Mononuclear cell (primary cell): Measurements from ENCODE around the gene PRR20E. TPM values are rescaled to one million over a fixed set of nuclear protein-coding genes. Genes with fewer than 3 reads are reported as not detected.
"Not testable (repeated sequence)": the region's sequence is repeated elsewhere in the genome, so short reads cannot be mapped to it uniquely, and the experiment has no call there.

ENCODE experiments used
- H3K27me3 ChIP-seq: 2 replicates; pipeline ENCODE4 v1.6.0; 2011; ENCODE audit warnings: low read length, control low read depth; ENCODE audit not compliant: insufficient read depth
- H3K4me1 ChIP-seq: 2 replicates; pipeline ENCODE4 v1.5.1; 2011; ENCODE audit warnings: mild to moderate bottlenecking, low read length, control low read depth; ENCODE audit not compliant: insufficient read depth
- H3K4me3 ChIP-seq: 2 replicates; pipeline ENCODE4 v1.5.1; 2011; ENCODE audit warnings: mild to moderate bottlenecking, low read length, moderate library complexity
- H3K9me3 ChIP-seq: 2 replicates; pipeline ENCODE4 v1.5.1; 2011; ENCODE audit warnings: low read depth, mild to moderate bottlenecking, control low read depth, low read length
- total RNA-seq: library from RNA; depleted of rRNA; stranded (reverse); fragments of >200 nt; gene quantifications from one replicate; pipeline ENCODE4 v1.2.3, GENCODE V29; 2012

Gene PRR20E
- not detected for total RNA-seq

DNA sequence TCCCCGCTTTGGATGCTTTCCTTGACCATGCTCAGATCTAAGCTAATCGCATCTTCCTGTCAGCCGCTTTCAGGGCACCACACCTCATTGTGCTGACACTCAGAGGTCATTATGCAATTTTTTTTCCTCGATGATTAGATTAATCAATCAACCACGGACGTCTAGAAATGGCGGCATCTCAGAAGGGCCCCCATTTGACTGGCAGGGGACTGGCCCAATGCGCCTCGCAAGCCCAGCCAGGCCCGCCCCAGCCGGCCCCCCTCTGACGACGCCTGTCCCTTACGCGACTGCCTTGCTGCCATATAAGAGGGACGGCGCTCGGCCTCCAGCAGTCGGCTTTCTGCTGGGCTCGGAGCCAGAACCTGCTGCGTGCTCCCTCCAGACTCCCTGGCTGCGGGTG, at the start of gene PRR20E:
PRR20E (plus strand) TSS at position 301 of the 400 bp plus-strand sequence. CDS start 387 bp downstream, outside the sequence.
- not testable (repeated sequence) for H3K9me3 ChIP-seq, H3K4me3 ChIP-seq, H3K4me1 ChIP-seq, H3K27me3 ChIP-seq

- Histone ChIP-seq H3K27me3 (no peaks in the 10 kb centered on the region), H3K9me3 (no peaks in the 10 kb centered on the region), H3K4me1 (no peaks in the 10 kb centered on the region), H3K4me3 (no peak overlapping the region)
These were observed 43.3 kb upstream of the PRR20E start for GRCh38 chr13:57123681-57124080.

DNA sequence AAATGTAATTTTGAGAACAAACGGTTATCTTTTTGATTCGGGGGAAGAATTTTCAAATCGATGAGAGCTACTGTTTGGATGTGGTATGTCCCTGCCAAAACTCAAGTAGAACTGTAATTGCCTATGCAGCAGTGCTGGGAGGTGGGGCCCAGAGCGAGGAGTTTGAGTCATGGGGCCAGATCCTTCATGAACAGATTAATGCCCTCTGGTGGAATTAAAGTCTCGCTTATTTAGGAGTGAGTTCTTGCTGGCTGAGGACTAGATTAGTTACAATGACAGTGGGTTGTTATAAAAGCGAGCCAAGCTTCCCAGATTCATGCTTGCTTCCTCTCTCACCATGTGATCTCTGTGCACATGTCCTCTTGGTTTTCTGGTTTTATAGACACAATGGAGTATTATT, 38.1 kb upstream of the PRR20E start:
- Histone ChIP-seq H3K27me3 (no peaks in the 10 kb centered on the region), H3K4me3 (no peak overlapping the region), H3K9me3 (peaks cover 8% of the 10 kb centered on the region), H3K4me1 (no peaks in the 10 kb centered on the region)

DNA sequence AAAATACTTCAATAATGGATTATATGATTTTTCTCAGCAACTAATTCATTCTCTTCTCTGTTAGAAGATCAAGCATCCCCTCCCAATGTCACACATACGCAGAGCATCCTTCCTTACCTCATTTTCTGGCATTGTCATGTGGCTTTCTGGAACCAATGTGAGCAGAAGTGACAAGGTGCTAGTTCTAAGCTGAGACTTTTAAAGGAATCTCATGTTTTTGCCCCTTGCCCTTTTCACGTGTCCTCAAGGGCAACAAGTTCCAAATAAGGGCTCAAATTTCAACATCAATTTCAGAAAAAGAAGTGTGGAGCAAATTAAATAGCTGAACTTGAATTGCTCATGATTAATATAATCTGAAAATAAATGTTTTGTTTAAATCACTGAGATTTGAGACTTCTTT, 30.9 kb upstream of the PRR20E start:
- Histone ChIP-seq H3K4me1 (no peaks in the 10 kb centered on the region), H3K9me3 (peaks cover 13% of the 10 kb centered on the region), H3K27me3 (no peaks in the 10 kb centered on the region), H3K4me3 (no peak overlapping the region)

DNA sequence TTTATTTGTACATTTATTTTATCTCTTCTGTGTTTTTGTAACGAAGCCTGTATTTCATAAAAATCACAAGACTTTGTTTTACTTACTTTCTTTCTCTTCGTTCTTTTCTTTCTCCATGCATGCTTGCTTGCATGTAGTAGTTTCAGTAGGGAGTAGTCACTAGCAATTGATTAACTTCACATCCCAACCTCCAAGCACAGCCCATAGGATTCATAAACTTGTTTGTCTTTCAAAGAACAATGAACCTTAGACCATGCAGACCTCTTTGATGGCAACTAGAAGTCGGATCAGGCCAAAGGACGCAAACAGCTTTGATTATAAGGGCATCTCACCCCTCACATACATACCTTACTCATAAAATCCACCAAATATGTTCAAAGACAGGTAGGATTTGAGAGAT, 29.4 kb upstream of the PRR20E start:
- Histone ChIP-seq H3K27me3 (no peaks in the 10 kb centered on the region), H3K4me1 (no peaks in the 10 kb centered on the region), H3K9me3 (peaks cover 7% of the 10 kb centered on the region), H3K4me3 (no peak overlapping the region)

DNA sequence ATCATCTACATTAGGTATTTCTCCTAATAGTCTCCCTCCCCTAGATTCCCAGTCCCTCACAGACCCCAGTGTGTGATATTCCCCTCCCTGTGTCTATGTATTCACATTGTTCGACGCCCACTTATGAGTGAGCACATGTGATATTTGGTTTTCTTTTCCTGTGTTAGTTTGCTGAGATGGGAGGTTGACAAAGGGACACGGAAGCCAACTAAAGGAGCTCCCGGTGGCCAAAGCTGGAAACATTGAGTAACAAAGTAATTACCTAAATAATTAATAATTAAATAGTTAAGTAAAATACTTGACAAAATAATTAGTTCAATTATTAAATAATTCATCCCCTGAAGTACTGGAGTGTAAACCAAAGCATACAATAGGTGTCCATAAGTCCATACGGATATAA, 28.0 kb upstream of the PRR20E start:
- Histone ChIP-seq H3K4me1 (no peaks in the 10 kb centered on the region), H3K9me3 (peaks cover 7% of the 10 kb centered on the region), H3K4me3 (no peak overlapping the region), H3K27me3 (no peaks in the 10 kb centered on the region)

- not testable (repeated sequence) for H3K9me3 ChIP-seq, H3K4me3 ChIP-seq, H3K27me3 ChIP-seq, H3K4me1 ChIP-seq
These were observed 27.2 kb upstream of the PRR20E start for GRCh38 chr13:57139781-57140180.

- H3K4me1 ChIP-seq, H3K9me3 ChIP-seq, H3K4me3 ChIP-seq, H3K27me3 ChIP-seq: not testable (repeated sequence)
These were observed 26.6 kb upstream of the PRR20E start, which contains the start of gene PRR20A for GRCh38 chr13:57140235-57140968. Gene PRR20A (plus strand): TSS chr13:57140918. CDS start chr13:57141305, 387 bp downstream.

DNA sequence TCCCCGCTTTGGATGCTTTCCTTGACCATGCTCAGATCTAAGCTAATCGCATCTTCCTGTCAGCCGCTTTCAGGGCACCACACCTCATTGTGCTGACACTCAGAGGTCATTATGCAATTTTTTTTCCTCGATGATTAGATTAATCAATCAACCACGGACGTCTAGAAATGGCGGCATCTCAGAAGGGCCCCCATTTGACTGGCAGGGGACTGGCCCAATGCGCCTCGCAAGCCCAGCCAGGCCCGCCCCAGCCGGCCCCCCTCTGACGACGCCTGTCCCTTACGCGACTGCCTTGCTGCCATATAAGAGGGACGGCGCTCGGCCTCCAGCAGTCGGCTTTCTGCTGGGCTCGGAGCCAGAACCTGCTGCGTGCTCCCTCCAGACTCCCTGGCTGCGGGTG, 19.8 kb upstream of the PRR20E start, which contains the start of gene PRR20B:
PRR20B (plus strand) TSS at position 301 of the 400 bp plus-strand sequence. CDS start 387 bp downstream, outside the sequence.
- not testable (repeated sequence) for H3K4me1 ChIP-seq, H3K9me3 ChIP-seq, H3K27me3 ChIP-seq, H3K4me3 ChIP-seq

DNA sequence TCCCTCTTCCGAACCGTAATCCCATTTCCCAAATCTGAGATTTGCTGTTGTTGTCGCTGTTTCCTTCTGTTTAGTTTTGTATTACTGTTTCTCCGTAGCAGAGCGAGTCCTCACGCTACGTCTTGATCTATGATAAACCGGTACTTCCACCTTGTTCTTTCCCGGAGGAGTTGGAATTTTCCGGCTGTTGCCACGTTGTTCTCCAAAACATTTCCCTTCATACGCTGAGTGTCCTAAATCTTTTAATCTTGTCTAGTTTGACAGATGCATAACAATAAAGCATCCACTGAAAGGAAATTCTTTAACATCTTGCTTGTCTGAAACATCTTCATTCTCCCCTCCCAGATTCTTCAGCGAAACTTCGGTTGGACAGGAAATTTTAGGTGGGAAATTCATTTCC, 18.9 kb upstream of the PRR20E start:
- not testable (repeated sequence) for H3K4me3 ChIP-seq, H3K4me1 ChIP-seq, H3K27me3 ChIP-seq, H3K9me3 ChIP-seq

- H3K4me1 ChIP-seq, H3K9me3 ChIP-seq, H3K27me3 ChIP-seq, H3K4me3 ChIP-seq: not testable (repeated sequence)
These were observed 13.2 kb upstream of the PRR20E start, which contains the start of gene PRR20C for GRCh38 chr13:57153761-57154160. Gene PRR20C (plus strand): TSS chr13:57154061. CDS start chr13:57154448, 387 bp downstream.

DNA sequence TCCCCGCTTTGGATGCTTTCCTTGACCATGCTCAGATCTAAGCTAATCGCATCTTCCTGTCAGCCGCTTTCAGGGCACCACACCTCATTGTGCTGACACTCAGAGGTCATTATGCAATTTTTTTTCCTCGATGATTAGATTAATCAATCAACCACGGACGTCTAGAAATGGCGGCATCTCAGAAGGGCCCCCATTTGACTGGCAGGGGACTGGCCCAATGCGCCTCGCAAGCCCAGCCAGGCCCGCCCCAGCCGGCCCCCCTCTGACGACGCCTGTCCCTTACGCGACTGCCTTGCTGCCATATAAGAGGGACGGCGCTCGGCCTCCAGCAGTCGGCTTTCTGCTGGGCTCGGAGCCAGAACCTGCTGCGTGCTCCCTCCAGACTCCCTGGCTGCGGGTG, 6.7 kb upstream of the PRR20E start, which contains the start of gene PRR20D:
PRR20D (plus strand) TSS at position 301 of the 400 bp plus-strand sequence. CDS start 387 bp downstream, outside the sequence.
- H3K27me3 ChIP-seq, H3K9me3 ChIP-seq, H3K4me1 ChIP-seq, H3K4me3 ChIP-seq: not testable (repeated sequence)

DNA sequence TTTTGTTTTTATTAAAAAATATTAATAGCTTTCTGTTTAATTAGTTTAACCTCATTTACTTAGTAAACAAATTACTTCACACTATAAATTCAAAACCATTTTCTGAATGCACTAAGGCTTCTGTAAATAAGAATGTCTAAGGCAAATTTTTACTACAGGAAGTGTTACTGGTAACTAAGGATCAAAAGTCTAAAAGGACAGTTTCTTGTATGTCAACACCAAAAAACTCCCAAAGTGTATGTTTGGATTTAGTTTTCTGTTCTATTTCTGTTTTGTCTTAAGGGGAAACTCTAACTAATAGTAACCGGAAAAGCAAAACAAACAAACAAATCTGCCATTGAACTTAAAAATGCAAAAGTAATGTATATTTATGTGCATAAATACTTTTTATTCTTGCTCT, 24.7 kb downstream of the PRR20E start:
- no peak overlapping the region for H3K4me3 ChIP-seq
- no peaks in the 10 kb centered on the region for H3K9me3 ChIP-seq
- H3K4me1 ChIP-seq, result no peaks in the 10 kb centered on the region
- H3K27me3 ChIP-seq, result no peaks in the 10 kb centered on the region

- H3K4me3 ChIP-seq, result no peak overlapping the region
- no peaks in the 10 kb centered on the region for H3K27me3 ChIP-seq
- no peaks in the 10 kb centered on the region for H3K4me1 ChIP-seq
- no peaks in the 10 kb centered on the region for H3K9me3 ChIP-seq
These were observed 46.0 kb downstream of the PRR20E start for GRCh38 chr13:57212989-57213388.
